HepG2 (cell line): Measurements from ENCODE around the gene PDCD11. TPM values are rescaled to one million over a fixed set of nuclear protein-coding genes. Genes with fewer than 3 reads are reported as not detected.

Experiments
- ESRRA ChIP-seq: sonication (generic); formaldehyde crosslinking; IDR thresholded peaks from 2 replicates; pipeline ENCODE4 v1.5.1; 2020; ENCODE audit warnings: mild to moderate bottlenecking, low read depth, missing genetic modification reagents
- EZH2 ChIP-seq: conservative IDR thresholded peaks from 2 replicates; pipeline ENCODE4 v1.6.1; 2012; ENCODE audit warnings: mild to moderate bottlenecking, low read depth, low read length, moderate library complexity
- HOXA9 ChIP-seq: sonication (generic); formaldehyde crosslinking; IDR thresholded peaks from 2 replicates; pipeline ENCODE4 v1.8.1; 2022; ENCODE audit warnings: missing genetic modification reagents, mild to moderate bottlenecking, moderate library complexity, borderline replicate concordance
- KLF11 ChIP-seq: IDR thresholded peaks from 2 replicates; pipeline ENCODE4 v1.6.1; 2016; ENCODE audit warnings: missing compliant biosample characterization
- MAF1 ChIP-seq: sonication (generic); formaldehyde crosslinking; IDR thresholded peaks from 2 replicates; pipeline ENCODE4 v1.5.0; 2020; ENCODE audit warnings: missing genetic modification reagents, borderline replicate concordance
- MAZ ChIP-seq, 2 experiments: sonication (generic) in 1 of 2; formaldehyde crosslinking in 1 of 2; IDR thresholded peaks; 2 replicates each; pipeline versions ENCODE4 v1.5.0 to v1.6.1; 2012 to 2020; ENCODE audit warnings: low read depth in 2 of 2, mild to moderate bottlenecking in 2 of 2, borderline replicate concordance in 1 of 2, improper control_type of control experiment in 1 of 2, low read length in 1 of 2, missing genetic modification reagents in 1 of 2, moderate library complexity in 1 of 2
- SP1 ChIP-seq, 2 experiments: fragments of 450-650 bp in 1 of 2; sonication (generic) in 1 of 2; formaldehyde crosslinking in 1 of 2; IDR thresholded peaks; 2 replicates each; pipeline versions ENCODE4 v1.4.0 to v1.6.1; 2016 to 2020; ENCODE audit warnings: missing genetic modification reagents in 1 of 2
- ZNF329 ChIP-seq: sonication (generic); formaldehyde crosslinking; IDR thresholded peaks from 2 replicates; pipeline ENCODE4 v1.9.0; 2021; ENCODE audit warnings: low read depth, mild to moderate bottlenecking, missing genetic modification reagents
- ZNF468 ChIP-seq: sonication (generic); formaldehyde crosslinking; IDR thresholded peaks from 2 replicates; pipeline ENCODE4 v1.8.0; 2022; ENCODE audit warnings: mild to moderate bottlenecking, moderate library complexity, missing genetic modification reagents
- ZNF556 ChIP-seq: sonication (generic); formaldehyde crosslinking; IDR thresholded peaks from 2 replicates; pipeline ENCODE4 v1.4.0; 2020; ENCODE audit warnings: mild to moderate bottlenecking, missing genetic modification reagents, borderline replicate concordance
- ZNF605 ChIP-seq: sonication (generic); formaldehyde crosslinking; IDR thresholded peaks from 2 replicates; pipeline ENCODE4 v1.8.0; 2022; ENCODE audit warnings: mild to moderate bottlenecking, missing genetic modification reagents
- ZNF652 ChIP-seq: IDR thresholded peaks from 2 replicates; pipeline ENCODE4 v1.6.1; 2016; ENCODE audit warnings: low read depth, borderline replicate concordance
- ZNF776 ChIP-seq: sonication (generic); formaldehyde crosslinking; IDR thresholded peaks from 2 replicates; pipeline ENCODE4 v1.4.0; 2020; ENCODE audit warnings: mild to moderate bottlenecking, missing genetic modification reagents
- ZNF782 ChIP-seq: sonication (generic); formaldehyde crosslinking; IDR thresholded peaks from 2 replicates; pipeline ENCODE4 v1.4.0; 2020; ENCODE audit warnings: missing genetic modification reagents, mild to moderate bottlenecking, borderline replicate concordance
- ZNF784 ChIP-seq: sonication (generic); formaldehyde crosslinking; IDR thresholded peaks from 2 replicates; pipeline ENCODE4 v1.5.1; 2020; ENCODE audit warnings: missing genetic modification reagents, mild to moderate bottlenecking, borderline replicate concordance
- polyA plus RNA-seq, 8 experiments: library from polyadenylated mRNA; depleted of rRNA in 3 of 8; stranded (reverse) in 7 of 8; unstranded in 1 of 8; fragments of >200 nt; fragmentation: Illumina TruSeq in 4 of 8; extraction: Trizol in 4 of 8; gene quantifications; 2 replicates each; pipeline versions ENCODE4 v1.2.1 to v1.2.3, GENCODE V29; 2011 to 2016; ENCODE audit warnings: low read depth in 4 of 8, missing spikeins in 1 of 8, mixed read lengths in 1 of 8; ENCODE audit not compliant: insufficient read depth in 1 of 8
- total RNA-seq, 5 experiments: library from RNA; depleted of rRNA; stranded (reverse); fragments of >200 nt; fragmentation: Illumina TruSeq; extraction: Trizol; gene quantifications; 2 replicates each; pipeline ENCODE4 v1.2.3, GENCODE V29; 2016; ENCODE audit warnings: low read depth in 1 of 5
- TF ChIP-seq, protein P1 (sequence below): IDR thresholded peaks from 2 replicates; pipeline ENCODE4 v1.6.1; 2016; ENCODE audit warnings: control low read depth
- TF ChIP-seq, protein P2 (sequence below): sonication (generic); formaldehyde crosslinking; IDR thresholded peaks from 2 replicates; pipeline ENCODE4 v1.4.0; 2020; ENCODE audit warnings: missing genetic modification reagents
- TF ChIP-seq, protein P3 (sequence below): sonication (generic); formaldehyde crosslinking; IDR thresholded peaks from 2 replicates; pipeline ENCODE4 v1.5.1; 2020; ENCODE audit warnings: missing genetic modification reagents, mild to moderate bottlenecking, borderline replicate concordance
- TF ChIP-seq, protein P4 (sequence below): sonication (generic); formaldehyde crosslinking; IDR thresholded peaks from 2 replicates; pipeline ENCODE4 v1.4.0; 2020; ENCODE audit warnings: missing genetic modification reagents

Gene PDCD11
- total and polyA plus RNA-seq, 2 of the 13 experiments (the other 11 are each of a cell fraction or from before 2014, with no cell fraction given), result 12.8 to 52.8 TPM

- no peak for TF ChIP-seq SP1 (IDR thresholded peaks at IDR 0.05)
- peak; percentile 56 for TF ChIP-seq SP1 (CRISPR knock-in tag; IDR thresholded peaks at IDR 0.05)
- peak; percentile 90 for TF ChIP-seq ESRRA (CRISPR knock-in tag)
- no peak for TF ChIP-seq ZNF776 (CRISPR knock-in tag)
- peak; percentile 94 for TF ChIP-seq ZNF605
- TF ChIP-seq MAZ (IDR thresholded peaks at IDR 0.05; ENCODE audit: borderline replicate concordance, low read depth, low read length), result peak; percentile 56; the same call in 1 of the 2 replicates
- TF ChIP-seq MAZ (CRISPR knock-in tag; IDR thresholded peaks at IDR 0.05; ENCODE audit: low read depth), result peak; percentile 77
- TF ChIP-seq, protein P1, sequence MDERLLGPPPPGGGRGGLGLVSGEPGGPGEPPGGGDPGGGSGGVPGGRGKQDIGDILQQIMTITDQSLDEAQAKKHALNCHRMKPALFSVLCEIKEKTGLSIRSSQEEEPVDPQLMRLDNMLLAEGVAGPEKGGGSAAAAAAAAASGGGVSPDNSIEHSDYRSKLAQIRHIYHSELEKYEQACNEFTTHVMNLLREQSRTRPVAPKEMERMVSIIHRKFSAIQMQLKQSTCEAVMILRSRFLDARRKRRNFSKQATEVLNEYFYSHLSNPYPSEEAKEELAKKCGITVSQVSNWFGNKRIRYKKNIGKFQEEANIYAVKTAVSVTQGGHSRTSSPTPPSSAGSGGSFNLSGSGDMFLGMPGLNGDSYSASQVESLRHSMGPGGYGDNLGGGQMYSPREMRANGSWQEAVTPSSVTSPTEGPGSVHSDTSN (CRISPR knock-in tag), result no peak
- TF ChIP-seq, protein P2, sequence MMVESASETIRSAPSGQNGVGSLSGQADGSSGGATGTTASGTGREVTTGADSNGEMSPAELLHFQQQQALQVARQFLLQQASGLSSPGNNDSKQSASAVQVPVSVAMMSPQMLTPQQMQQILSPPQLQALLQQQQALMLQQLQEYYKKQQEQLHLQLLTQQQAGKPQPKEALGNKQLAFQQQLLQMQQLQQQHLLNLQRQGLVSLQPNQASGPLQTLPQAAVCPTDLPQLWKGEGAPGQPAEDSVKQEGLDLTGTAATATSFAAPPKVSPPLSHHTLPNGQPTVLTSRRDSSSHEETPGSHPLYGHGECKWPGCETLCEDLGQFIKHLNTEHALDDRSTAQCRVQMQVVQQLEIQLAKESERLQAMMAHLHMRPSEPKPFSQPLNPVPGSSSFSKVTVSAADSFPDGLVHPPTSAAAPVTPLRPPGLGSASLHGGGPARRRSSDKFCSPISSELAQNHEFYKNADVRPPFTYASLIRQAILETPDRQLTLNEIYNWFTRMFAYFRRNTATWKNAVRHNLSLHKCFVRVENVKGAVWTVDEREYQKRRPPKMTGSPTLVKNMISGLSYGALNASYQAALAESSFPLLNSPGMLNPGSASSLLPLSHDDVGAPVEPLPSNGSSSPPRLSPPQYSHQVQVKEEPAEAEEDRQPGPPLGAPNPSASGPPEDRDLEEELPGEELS (CRISPR knock-in tag), result peak; percentile 10; the same call in 1 of the 2 replicates
- peak; percentile 86 for TF ChIP-seq ZNF329
- TF ChIP-seq ZNF652 (CRISPR knock-in tag), result no peak
- no peak; the same call in 1 of the 2 replicates for TF ChIP-seq ZNF782 (CRISPR knock-in tag)
- no peak for TF ChIP-seq ZNF468 (CRISPR knock-in tag)
- no peak; the same call in 1 of the 2 replicates for TF ChIP-seq MAF1 (CRISPR knock-in tag)
- no peak for TF ChIP-seq EZH2
- TF ChIP-seq, protein P3, sequence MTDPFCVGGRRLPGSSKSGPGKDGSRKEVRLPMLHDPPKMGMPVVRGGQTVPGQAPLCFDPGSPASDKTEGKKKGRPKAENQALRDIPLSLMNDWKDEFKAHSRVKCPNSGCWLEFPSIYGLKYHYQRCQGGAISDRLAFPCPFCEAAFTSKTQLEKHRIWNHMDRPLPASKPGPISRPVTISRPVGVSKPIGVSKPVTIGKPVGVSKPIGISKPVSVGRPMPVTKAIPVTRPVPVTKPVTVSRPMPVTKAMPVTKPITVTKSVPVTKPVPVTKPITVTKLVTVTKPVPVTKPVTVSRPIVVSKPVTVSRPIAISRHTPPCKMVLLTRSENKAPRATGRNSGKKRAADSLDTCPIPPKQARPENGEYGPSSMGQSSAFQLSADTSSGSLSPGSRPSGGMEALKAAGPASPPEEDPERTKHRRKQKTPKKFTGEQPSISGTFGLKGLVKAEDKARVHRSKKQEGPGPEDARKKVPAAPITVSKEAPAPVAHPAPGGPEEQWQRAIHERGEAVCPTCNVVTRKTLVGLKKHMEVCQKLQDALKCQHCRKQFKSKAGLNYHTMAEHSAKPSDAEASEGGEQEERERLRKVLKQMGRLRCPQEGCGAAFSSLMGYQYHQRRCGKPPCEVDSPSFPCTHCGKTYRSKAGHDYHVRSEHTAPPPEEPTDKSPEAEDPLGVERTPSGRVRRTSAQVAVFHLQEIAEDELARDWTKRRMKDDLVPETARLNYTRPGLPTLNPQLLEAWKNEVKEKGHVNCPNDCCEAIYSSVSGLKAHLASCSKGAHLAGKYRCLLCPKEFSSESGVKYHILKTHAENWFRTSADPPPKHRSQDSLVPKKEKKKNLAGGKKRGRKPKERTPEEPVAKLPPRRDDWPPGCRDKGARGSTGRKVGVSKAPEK (CRISPR knock-in tag), result no peak
- no peak for TF ChIP-seq ZNF784 (CRISPR knock-in tag)
- TF ChIP-seq, protein P4, sequence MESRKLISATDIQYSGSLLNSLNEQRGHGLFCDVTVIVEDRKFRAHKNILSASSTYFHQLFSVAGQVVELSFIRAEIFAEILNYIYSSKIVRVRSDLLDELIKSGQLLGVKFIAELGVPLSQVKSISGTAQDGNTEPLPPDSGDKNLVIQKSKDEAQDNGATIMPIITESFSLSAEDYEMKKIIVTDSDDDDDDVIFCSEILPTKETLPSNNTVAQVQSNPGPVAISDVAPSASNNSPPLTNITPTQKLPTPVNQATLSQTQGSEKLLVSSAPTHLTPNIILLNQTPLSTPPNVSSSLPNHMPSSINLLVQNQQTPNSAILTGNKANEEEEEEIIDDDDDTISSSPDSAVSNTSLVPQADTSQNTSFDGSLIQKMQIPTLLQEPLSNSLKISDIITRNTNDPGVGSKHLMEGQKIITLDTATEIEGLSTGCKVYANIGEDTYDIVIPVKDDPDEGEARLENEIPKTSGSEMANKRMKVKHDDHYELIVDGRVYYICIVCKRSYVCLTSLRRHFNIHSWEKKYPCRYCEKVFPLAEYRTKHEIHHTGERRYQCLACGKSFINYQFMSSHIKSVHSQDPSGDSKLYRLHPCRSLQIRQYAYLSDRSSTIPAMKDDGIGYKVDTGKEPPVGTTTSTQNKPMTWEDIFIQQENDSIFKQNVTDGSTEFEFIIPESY (CRISPR knock-in tag), result 0 out of 2 replicates have a peak, but pooled peaks have one; percentile 5
- TF ChIP-seq HOXA9 (CRISPR knock-in tag), result peak; percentile 72; the same call in 1 of the 2 replicates
- peak; percentile 23; the same call in 1 of the 2 replicates for TF ChIP-seq ZNF556
- peak; percentile 73; the same call in 1 of the 2 replicates for TF ChIP-seq KLF11
These were observed at the start of gene PDCD11, which contains the start of gene ATP5MK (continued) for GRCh38 chr10:103396067-103396788.
